ENCODE results near the gene TMEM132E. TPM values are rescaled to one million over a fixed set of nuclear protein-coding genes. Genes with fewer than 3 reads are reported as not detected.

Gene TMEM132E
- total and polyA plus RNA-seq, 2 of the 8 experiments (the other 6 are each of a cell fraction or from before 2014, with no cell fraction given) = 0.45 to 0.60 TPM

DNA sequence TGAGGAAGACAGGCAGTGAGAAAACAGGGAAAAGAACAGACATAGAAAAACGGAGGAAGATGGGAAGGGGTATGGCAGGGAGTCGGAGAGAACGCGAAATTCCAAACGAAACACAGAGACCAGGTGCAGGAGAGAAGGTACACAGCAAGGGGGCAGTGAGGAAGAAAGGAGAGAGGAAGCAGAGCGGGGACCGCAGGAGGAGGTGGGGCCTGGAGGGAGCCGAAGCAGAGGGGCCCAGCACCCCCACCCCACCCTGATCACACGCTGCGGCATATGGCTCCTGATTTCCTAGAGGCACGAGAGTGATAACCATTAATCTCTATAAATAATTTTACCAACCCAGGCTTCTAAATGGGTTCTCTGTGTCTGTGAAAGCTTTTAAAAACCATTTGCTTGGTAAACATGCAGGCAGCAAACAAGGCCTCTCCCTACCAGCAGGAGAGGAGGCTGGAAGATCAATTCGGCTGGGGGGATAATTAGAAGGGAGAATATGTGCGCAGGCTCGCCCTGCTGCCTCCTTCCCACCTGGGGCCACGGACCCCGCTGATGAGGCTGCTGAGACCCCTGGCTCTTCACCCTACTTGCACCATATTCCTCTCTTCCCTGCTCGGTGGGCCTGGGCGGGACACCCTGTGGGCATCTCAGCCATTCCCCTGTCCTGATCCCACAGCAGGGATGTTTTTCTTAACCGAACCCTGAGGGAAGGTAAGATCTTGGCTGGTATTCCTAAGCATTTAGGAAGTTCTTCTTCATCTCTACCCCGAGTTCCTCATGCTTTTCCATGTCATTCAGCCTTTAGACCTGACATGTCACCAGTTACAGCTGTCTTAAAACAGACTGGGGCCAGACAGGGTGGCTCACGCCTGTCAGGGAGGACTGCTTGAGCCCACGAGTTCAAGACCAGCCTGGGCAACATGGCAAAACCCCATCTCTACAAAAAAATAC is 86.7 kb downstream of the TMEM132E start (continued):
- TF ChIP-seq, protein P1, sequence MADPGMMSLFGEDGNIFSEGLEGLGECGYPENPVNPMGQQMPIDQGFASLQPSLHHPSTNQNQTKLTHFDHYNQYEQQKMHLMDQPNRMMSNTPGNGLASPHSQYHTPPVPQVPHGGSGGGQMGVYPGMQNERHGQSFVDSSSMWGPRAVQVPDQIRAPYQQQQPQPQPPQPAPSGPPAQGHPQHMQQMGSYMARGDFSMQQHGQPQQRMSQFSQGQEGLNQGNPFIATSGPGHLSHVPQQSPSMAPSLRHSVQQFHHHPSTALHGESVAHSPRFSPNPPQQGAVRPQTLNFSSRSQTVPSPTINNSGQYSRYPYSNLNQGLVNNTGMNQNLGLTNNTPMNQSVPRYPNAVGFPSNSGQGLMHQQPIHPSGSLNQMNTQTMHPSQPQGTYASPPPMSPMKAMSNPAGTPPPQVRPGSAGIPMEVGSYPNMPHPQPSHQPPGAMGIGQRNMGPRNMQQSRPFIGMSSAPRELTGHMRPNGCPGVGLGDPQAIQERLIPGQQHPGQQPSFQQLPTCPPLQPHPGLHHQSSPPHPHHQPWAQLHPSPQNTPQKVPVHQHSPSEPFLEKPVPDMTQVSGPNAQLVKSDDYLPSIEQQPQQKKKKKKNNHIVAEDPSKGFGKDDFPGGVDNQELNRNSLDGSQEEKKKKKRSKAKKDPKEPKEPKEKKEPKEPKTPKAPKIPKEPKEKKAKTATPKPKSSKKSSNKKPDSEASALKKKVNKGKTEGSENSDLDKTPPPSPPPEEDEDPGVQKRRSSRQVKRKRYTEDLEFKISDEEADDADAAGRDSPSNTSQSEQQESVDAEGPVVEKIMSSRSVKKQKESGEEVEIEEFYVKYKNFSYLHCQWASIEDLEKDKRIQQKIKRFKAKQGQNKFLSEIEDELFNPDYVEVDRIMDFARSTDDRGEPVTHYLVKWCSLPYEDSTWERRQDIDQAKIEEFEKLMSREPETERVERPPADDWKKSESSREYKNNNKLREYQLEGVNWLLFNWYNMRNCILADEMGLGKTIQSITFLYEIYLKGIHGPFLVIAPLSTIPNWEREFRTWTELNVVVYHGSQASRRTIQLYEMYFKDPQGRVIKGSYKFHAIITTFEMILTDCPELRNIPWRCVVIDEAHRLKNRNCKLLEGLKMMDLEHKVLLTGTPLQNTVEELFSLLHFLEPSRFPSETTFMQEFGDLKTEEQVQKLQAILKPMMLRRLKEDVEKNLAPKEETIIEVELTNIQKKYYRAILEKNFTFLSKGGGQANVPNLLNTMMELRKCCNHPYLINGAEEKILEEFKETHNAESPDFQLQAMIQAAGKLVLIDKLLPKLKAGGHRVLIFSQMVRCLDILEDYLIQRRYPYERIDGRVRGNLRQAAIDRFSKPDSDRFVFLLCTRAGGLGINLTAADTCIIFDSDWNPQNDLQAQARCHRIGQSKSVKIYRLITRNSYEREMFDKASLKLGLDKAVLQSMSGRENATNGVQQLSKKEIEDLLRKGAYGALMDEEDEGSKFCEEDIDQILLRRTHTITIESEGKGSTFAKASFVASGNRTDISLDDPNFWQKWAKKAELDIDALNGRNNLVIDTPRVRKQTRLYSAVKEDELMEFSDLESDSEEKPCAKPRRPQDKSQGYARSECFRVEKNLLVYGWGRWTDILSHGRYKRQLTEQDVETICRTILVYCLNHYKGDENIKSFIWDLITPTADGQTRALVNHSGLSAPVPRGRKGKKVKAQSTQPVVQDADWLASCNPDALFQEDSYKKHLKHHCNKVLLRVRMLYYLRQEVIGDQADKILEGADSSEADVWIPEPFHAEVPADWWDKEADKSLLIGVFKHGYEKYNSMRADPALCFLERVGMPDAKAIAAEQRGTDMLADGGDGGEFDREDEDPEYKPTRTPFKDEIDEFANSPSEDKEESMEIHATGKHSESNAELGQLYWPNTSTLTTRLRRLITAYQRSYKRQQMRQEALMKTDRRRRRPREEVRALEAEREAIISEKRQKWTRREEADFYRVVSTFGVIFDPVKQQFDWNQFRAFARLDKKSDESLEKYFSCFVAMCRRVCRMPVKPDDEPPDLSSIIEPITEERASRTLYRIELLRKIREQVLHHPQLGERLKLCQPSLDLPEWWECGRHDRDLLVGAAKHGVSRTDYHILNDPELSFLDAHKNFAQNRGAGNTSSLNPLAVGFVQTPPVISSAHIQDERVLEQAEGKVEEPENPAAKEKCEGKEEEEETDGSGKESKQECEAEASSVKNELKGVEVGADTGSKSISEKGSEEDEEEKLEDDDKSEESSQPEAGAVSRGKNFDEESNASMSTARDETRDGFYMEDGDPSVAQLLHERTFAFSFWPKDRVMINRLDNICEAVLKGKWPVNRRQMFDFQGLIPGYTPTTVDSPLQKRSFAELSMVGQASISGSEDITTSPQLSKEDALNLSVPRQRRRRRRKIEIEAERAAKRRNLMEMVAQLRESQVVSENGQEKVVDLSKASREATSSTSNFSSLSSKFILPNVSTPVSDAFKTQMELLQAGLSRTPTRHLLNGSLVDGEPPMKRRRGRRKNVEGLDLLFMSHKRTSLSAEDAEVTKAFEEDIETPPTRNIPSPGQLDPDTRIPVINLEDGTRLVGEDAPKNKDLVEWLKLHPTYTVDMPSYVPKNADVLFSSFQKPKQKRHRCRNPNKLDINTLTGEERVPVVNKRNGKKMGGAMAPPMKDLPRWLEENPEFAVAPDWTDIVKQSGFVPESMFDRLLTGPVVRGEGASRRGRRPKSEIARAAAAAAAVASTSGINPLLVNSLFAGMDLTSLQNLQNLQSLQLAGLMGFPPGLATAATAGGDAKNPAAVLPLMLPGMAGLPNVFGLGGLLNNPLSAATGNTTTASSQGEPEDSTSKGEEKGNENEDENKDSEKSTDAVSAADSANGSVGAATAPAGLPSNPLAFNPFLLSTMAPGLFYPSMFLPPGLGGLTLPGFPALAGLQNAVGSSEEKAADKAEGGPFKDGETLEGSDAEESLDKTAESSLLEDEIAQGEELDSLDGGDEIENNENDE (IDR thresholded peaks at IDR 0.05; ENCODE audit: insufficient replicate concordance, low read length) = no peak
- peak; percentile 72; the same call in 1 of the 2 replicates for TF ChIP-seq TCF12 (IDR thresholded peaks at IDR 0.05; ENCODE audit: low read depth, low read length)
- no peak for TF ChIP-seq HDAC6 (IDR thresholded peaks at IDR 0.05; ENCODE audit: low read depth, low read length)
- no peak for TF ChIP-seq JUN (IDR thresholded peaks at IDR 0.05; ENCODE audit: low read depth, low read length)
- no peak for TF ChIP-seq EP300 (IDR thresholded peaks at IDR 0.05; ENCODE audit: borderline replicate concordance in 1 of 2, low read depth in 2 of 2, low read length in 2 of 2)
- no peak for TF ChIP-seq MAX (IDR thresholded peaks at IDR 0.05)
- no peak for TF ChIP-seq RFX5 (IDR thresholded peaks at IDR 0.05; ENCODE audit: borderline replicate concordance, low read depth, low read length)
- peak; percentile 25 to 38; a peak in 3 of 4 replicates for TF ChIP-seq RAD21 (IDR thresholded peaks at IDR 0.05 in 1 of 2, conservative IDR thresholded peaks at IDR 0.05 in 1 of 2; ENCODE audit: low read depth in 2 of 2, low read length in 2 of 2)

All from H1 (cell line).